HG03558 (cell line): Measurements from ENCODE around the gene DNAJB6.

Source experiments
- ATAC-seq: cut with Tn5 transposase; IDR thresholded peaks from one replicate; pipeline ENCODE4 v1.9.1; 2021; ENCODE audit warnings: moderate number of reproducible peaks; ENCODE audit not compliant: unreplicated experiment; ENCODE audit errors: extremely low read depth

The DNAJB6 gene

DNA sequence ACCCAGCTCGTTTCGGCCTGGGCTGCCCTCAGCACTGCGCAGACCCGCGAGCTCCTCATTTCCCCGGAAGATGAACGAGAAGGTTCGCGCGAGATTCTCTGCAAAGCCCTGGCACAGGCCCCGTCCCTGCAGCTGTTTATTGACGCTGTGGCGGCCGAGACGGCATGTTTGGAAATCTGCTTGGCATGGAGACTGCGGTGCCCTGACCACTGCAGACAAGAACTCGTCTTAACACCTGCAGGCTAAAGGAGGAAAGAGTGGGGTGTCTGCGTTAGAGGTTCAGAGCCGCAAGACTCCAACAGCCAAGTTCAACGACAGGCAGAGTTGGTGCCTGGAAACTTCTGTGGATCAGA lies 125.6 kb downstream of the DNAJB6 start:
- ATAC-seq: no peak

DNA sequence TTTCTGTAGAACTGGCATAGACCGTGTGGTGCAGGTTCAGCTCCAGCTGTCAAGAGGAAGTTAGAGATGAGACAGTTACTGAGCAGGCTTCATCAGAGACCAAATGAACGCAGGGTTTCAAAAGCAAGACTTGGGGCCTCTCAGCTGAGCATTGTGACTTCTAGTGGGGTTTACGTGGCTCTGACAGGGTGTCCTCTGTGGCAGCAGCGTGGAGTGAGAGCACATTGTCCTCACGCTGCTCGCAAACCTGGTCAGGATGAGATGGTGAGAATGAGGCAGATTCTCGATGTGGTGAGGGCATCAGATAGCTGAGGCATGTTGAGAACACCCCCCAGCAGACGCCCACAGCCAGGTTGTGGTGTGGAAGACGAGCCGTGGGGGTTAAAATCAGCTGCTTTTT lies 126.0 kb downstream of the DNAJB6 start:
- no peak for ATAC-seq

DNA sequence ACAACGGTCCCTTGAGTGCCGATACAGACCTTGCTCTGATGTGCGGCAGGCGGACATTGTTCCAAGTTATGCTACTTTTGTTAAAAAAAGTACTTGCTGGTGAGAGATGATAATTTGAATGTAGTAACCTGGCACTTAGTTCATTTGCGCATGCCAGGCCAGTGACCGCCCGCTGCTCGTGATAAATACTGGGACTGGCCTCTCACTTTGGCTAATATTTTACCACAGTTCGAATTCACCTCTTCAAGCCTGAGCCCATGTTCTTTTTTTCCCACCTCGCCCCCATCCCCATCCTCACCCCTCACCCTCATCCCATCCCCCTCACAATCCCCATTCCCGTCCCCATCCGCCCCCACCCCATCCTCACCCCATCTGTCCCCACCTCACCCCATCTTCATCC lies 126.4 kb downstream of the DNAJB6 start:
- no peak for ATAC-seq

DNA sequence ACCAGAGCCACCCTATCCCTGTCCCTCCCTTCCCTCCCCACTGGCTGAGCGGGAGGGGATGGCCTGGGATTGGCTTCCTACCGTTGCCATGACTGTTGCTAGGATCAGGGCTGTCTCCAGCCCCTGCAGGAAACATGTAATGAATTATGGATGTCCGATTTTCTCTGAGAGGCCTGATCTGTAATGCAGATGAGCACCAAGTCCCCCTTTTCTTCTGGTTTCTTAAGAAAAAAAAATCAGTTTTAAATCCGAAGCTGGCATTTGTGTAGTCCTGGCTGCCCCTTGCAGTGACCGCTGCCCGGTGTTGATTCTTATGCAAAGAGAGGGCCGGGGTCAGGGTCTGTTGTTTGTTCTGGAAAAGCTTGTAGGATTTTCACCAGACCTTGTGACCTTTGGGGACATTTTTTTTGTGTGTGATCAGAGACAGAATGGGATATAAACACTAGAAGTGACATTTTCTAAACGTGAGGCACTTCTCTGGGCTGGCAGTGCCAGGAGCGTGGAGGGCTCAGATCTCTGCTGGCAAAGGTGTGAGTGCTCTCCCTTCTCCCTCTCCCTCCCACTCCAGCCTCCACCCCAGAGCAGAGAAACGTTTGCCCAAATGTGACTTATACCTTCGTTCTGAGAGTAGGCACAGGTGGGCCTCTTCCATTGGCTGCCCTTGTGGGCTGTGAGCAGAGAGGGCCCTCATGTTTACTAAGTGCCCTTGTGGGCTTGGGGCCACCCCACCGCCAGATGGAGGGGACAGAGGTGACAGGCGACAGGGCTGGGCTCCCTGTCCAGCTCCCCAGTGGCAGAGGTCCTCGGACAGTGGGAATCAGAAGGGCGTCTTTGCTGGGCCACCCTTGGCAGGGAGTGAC lies 127.5 kb downstream of the DNAJB6 start:
- ATAC-seq: no peak

DNA sequence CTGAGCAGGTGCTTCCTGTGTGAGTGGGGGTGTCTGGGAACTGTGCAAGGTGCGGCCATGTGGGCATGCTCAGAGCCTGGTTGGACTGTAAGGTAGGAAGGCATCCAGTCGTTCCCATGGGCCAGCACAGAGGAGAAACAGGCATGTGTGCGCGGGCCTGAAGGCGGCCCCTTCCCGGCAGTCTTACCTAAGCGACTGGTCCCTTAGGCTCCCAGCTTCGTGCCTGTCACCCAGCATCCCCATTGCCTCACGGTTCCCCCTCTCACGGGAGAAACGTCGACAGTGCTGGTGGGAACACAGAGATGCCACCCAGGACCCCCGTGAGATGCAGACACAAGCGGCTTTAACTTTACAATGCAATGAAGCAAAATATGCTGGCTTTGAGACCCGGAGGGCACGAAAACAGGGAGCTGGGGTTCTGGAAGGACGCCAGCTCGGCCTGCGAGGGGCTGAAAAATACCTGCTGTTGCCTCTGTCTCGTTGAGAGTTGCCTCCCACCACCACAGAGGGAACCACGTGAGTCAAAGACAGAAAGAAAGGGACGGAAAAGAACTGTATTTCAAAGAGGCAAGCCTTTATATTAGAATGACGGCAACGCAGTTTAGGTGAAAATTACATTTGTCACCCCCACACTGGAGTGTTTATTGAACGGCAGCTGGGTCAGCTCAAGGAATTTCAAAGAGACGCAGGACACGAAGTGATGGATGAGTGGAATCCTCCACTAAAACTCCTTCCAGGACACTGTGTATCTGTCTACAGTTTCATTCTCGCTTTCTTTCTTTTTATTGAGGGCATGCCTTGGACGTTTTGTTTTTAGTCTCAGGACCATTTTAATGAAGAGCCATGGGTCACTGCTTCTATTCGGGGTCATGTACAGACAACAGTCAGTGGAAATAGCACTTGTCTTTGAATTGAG lies 128.4 kb downstream of the DNAJB6 start:
- ATAC-seq: no peak

DNA sequence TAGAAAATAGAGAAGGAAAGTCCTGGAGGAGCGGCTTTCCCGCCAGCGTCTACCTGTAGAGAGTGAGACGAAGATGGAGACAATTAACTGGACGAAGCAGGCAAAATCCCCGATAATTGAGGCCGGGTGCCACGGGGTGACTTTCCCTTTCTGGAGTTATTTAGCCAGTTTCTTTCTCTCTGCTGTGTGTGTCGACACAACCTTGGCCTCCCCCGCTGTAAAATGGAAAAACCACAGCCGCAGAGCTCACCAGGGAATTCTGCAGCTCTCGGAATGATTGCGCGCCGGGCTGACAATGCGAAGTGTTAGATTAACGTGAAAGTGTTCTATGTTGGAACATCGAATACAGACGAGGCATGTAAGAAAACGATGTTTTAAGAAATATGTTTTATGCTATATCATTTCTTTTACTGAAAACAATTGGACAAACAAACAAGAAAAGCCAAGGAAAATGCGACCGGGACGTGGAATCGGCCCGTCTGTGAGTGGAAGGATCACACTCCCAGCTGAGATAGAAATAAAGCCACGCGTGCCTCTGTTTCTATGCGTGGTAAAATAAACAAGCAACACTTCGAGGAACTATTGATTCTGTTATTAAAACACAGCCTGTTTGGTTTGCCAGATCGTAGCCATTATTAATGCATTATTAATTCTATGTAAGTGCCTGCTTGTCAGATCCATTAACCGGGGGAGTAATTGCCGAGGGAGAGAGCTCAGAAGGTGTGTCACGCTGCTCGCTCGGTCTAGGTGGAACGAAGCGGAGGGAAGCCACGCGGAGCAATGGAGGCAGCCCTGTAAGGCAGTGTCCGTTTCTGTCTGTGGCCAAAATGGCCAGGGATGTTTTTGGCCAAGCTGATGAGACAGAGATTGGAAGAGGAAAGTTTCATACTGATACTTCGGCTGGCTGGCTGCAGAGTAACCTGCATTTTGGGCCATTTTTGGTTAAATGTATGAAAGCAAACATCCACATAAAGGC lies 129.4 kb downstream of the DNAJB6 start:
- no peak for ATAC-seq

DNA sequence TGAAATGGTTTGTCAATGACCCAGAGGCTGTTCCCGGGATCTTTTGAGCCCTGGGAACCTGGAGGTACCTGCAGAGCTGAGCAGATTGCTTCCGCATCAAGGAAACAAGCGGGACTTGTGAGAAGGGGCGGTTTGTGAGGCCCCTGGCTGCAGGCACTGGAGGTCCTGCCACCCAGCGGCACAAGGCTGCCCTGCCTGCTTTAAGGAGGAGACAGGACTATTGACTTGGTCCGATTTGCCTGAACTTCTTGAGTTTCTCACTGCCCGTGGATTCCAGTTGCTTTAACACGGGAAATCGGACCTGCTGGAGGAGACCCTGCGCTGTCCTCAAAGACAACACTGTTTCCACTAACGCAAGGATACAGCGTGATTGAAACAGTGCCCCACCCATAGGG lies 130.1 kb downstream of the DNAJB6 start:
- ATAC-seq: no peak
